ENCODE results near the gene BCL7A. TPM values are rescaled to one million over a fixed set of nuclear protein-coding genes. Genes with fewer than 3 reads are reported as not detected.

The BCL7A gene
- polyA plus RNA-seq, 1 of the 3 experiments (the other 2 are of a cell fraction): 34.0 TPM

GRCh38 chr12:122026706-122027333 is 5.1 kb downstream of the BCL7A start:
- Histone ChIP-seq H3K36me3 (replicated peaks in 1 of 2; ENCODE audit: control insufficient read depth in 1 of 2, insufficient read depth in 2 of 2, low read length in 1 of 2) (no peaks in the 10 kb centered on the region), H4K20me1 (ENCODE audit: insufficient read depth) (peaks cover 53% of the 10 kb centered on the region), H3K27me3 (ENCODE audit: insufficient read depth) (no peaks in the 10 kb centered on the region), H3K9me2 (no peaks in the 10 kb centered on the region), H3K4me1 (ENCODE audit: control insufficient read depth in 1 of 2, insufficient read depth in 2 of 2, low read depth in 1 of 2, low read length in 1 of 2) (peaks cover 19 to 20% of the 10 kb centered on the region in 2 experiments; a peak in 2 of 4 replicates), H3K9ac (no peak overlapping the region), H3K9me3 (no peaks in the 10 kb centered on the region), H3K4me3 (ENCODE audit: low read depth in 2 of 2, low read length in 1 of 2) (no peak overlapping the region), H3F3A (replicated peaks; ENCODE audit: insufficient read depth) (peaks cover 10% of the 10 kb centered on the region), H3K4me2 (0 out of 2 replicates have a peak overlapping the region, but pooled peaks have one; percentile 30), H3K27ac (ENCODE audit: low read depth in 2 of 2, low read length in 1 of 2) (peak overlapping the region in 1 of 2 experiments; percentile 21; a peak in 1 of 4 replicates), H3K79me2 (ENCODE audit: insufficient read depth) (peaks cover 93% of the 10 kb centered on the region), H2AFZ (ENCODE audit: low read depth) (no peak overlapping the region)
- ChIA-PET POLR2A (no interaction called here), CTCF (interaction anchor here (1.0 to 1.8 kb wide), 3 partner anchors 27 to 233 kb away, joined by 3 to 7 read pairs (median 4); partner anchors contain the start of gene RHOF)
- TF ChIP-seq RCOR1 (IDR thresholded peaks at IDR 0.05; ENCODE audit: low read length) (no peak), IRF3 (IDR thresholded peaks at IDR 0.05; ENCODE audit: low read depth, low read length) (no peak), FOSL2 (IDR thresholded peaks at IDR 0.05; ENCODE audit: borderline replicate concordance, low read depth) (no peak), POLR2AphosphoS5 (IDR thresholded peaks at IDR 0.05; ENCODE audit: low read depth, low read length) (no peak), RFX5 (IDR thresholded peaks at IDR 0.05; ENCODE audit: low read length) (no peak), CTCF (IDR thresholded peaks at IDR 0.05) (no peak), MXI1 (IDR thresholded peaks at IDR 0.05; ENCODE audit: low read depth, low read length) (no peak), YY1 (IDR thresholded peaks at IDR 0.05; ENCODE audit: low read depth) (no peak), JUND (IDR thresholded peaks at IDR 0.05) (no peak), SIN3A (IDR thresholded peaks at IDR 0.05; ENCODE audit: borderline replicate concordance, low read depth, low read length) (no peak), EZH2phosphoT487 (IDR thresholded peaks at IDR 0.05; ENCODE audit: borderline replicate concordance, low read depth) (no peak), EP300 (IDR thresholded peaks at IDR 0.05; ENCODE audit: borderline replicate concordance in 1 of 2, low read depth in 1 of 2, low read length in 1 of 2) (no peak)
- TF ChIP-seq, protein P1, sequence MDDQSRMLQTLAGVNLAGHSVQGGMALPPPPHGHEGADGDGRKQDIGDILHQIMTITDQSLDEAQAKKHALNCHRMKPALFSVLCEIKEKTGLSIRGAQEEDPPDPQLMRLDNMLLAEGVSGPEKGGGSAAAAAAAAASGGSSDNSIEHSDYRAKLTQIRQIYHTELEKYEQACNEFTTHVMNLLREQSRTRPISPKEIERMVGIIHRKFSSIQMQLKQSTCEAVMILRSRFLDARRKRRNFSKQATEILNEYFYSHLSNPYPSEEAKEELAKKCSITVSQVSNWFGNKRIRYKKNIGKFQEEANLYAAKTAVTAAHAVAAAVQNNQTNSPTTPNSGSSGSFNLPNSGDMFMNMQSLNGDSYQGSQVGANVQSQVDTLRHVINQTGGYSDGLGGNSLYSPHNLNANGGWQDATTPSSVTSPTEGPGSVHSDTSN (IDR thresholded peaks at IDR 0.05): no peak
- TF ChIP-seq, protein P2, sequence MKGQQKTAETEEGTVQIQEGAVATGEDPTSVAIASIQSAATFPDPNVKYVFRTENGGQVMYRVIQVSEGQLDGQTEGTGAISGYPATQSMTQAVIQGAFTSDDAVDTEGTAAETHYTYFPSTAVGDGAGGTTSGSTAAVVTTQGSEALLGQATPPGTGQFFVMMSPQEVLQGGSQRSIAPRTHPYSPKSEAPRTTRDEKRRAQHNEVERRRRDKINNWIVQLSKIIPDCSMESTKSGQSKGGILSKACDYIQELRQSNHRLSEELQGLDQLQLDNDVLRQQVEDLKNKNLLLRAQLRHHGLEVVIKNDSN (IDR thresholded peaks at IDR 0.05; ENCODE audit: borderline replicate concordance, low read depth): no peak
- TF ChIP-seq, protein P3, sequence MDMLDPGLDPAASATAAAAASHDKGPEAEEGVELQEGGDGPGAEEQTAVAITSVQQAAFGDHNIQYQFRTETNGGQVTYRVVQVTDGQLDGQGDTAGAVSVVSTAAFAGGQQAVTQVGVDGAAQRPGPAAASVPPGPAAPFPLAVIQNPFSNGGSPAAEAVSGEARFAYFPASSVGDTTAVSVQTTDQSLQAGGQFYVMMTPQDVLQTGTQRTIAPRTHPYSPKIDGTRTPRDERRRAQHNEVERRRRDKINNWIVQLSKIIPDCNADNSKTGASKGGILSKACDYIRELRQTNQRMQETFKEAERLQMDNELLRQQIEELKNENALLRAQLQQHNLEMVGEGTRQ (IDR thresholded peaks at IDR 0.05; ENCODE audit: borderline replicate concordance, low read depth, low read length): no peak
- 98% methylated on average over 6 of the region's 7 CpGs for WGBS (ENCODE audit: low lambda C conversion rate)
- DNase-seq: no peak
